ENCODE results near the gene TFB1M.

Gene TFB1M

GRCh38 chr6:155207223-155207622 lies 107.1 kb downstream of the TFB1M start:
- DNase-seq (ENCODE audit: low read depth in 2 of 2) = no peak
